ENCODE measurements around the gene GDPD5. TPM values are rescaled to one million over a fixed set of nuclear protein-coding genes. Genes with fewer than 3 reads are reported as not detected.

Gene GDPD5
- total and polyA plus RNA-seq, 9 of the 15 experiments (the other 6 are each of a cell fraction or from before 2014, with no cell fraction given): 0.32 to 27.3 (median 8.0) TPM

- TF ChIP-seq TFAP4 (CRISPR knock-in tag; IDR thresholded peaks at IDR 0.05; ENCODE audit: borderline replicate concordance) (peak; percentile 55; the same call in 1 of the 2 replicates), CBX5 (IDR thresholded peaks at IDR 0.05; ENCODE audit: borderline replicate concordance, low read depth) (peak; percentile 52; the same call in 1 of the 2 replicates), ARID2 (IDR thresholded peaks at IDR 0.05) (no peak), ZC3H8 (IDR thresholded peaks at IDR 0.05) (no peak), BHLHE40 (IDR thresholded peaks at IDR 0.05; ENCODE audit: low read length) (0 out of 2 replicates have a peak, but pooled peaks have one; percentile 3), E2F3 (CRISPR knock-in tag; IDR thresholded peaks at IDR 0.05) (no peak), MAZ (CRISPR knock-in tag; conservative IDR thresholded peaks at IDR 0.05 in 1 of 2, IDR thresholded peaks at IDR 0.05 in 1 of 2) (peak in 1 of 2 experiments; percentile 55; a peak in 1 of 4 replicates), DNMT1 (IDR thresholded peaks at IDR 0.05) (no peak), NCOA6 (IDR thresholded peaks at IDR 0.05) (no peak)
- TF ChIP-seq, protein P1, sequence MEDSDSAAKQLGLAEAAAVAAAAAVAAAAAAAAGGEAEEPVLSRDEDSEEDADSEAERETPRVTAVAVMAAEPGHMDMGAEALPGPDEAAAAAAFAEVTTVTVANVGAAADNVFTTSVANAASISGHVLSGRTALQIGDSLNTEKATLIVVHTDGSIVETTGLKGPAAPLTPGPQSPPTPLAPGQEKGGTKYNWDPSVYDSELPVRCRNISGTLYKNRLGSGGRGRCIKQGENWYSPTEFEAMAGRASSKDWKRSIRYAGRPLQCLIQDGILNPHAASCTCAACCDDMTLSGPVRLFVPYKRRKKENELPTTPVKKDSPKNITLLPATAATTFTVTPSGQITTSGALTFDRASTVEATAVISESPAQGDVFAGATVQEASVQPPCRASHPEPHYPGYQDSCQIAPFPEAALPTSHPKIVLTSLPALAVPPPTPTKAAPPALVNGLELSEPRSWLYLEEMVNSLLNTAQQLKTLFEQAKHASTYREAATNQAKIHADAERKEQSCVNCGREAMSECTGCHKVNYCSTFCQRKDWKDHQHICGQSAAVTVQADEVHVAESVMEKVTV (CRISPR knock-in tag; IDR thresholded peaks at IDR 0.05): no peak
- TF ChIP-seq, protein P2, sequence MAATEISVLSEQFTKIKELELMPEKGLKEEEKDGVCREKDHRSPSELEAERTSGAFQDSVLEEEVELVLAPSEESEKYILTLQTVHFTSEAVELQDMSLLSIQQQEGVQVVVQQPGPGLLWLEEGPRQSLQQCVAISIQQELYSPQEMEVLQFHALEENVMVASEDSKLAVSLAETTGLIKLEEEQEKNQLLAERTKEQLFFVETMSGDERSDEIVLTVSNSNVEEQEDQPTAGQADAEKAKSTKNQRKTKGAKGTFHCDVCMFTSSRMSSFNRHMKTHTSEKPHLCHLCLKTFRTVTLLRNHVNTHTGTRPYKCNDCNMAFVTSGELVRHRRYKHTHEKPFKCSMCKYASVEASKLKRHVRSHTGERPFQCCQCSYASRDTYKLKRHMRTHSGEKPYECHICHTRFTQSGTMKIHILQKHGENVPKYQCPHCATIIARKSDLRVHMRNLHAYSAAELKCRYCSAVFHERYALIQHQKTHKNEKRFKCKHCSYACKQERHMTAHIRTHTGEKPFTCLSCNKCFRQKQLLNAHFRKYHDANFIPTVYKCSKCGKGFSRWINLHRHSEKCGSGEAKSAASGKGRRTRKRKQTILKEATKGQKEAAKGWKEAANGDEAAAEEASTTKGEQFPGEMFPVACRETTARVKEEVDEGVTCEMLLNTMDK (IDR thresholded peaks at IDR 0.05; ENCODE audit: borderline replicate concordance, insufficient read depth, low read depth, low read length, poor library complexity, severe bottlenecking): peak; percentile 87
- TF ChIP-seq, protein P3, sequence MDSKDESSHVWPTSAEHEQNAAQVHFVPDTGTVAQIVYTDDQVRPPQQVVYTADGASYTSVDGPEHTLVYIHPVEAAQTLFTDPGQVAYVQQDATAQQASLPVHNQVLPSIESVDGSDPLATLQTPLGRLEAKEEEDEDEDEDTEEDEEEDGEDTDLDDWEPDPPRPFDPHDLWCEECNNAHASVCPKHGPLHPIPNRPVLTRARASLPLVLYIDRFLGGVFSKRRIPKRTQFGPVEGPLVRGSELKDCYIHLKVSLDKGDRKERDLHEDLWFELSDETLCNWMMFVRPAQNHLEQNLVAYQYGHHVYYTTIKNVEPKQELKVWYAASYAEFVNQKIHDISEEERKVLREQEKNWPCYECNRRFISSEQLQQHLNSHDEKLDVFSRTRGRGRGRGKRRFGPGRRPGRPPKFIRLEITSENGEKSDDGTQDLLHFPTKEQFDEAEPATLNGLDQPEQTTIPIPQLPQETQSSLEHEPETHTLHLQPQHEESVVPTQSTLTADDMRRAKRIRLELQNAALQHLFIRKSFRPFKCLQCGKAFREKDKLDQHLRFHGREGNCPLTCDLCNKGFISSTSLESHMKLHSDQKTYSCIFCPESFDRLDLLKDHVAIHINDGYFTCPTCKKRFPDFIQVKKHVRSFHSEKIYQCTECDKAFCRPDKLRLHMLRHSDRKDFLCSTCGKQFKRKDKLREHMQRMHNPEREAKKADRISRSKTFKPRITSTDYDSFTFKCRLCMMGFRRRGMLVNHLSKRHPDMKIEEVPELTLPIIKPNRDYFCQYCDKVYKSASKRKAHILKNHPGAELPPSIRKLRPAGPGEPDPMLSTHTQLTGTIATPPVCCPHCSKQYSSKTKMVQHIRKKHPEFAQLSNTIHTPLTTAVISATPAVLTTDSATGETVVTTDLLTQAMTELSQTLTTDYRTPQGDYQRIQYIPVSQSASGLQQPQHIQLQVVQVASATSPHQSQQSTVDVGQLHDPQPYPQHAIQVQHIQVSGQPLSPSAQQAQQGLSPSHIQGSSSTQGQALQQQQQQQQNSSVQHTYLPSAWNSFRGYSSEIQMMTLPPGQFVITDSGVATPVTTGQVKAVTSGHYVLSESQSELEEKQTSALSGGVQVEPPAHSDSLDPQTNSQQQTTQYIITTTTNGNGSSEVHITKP (IDR thresholded peaks at IDR 0.05; ENCODE audit: partially characterized antibody): no peak
Observed at GRCh38 chr11:75450826-75451821, 74.6 kb downstream of the GDPD5 start (continued).
